Endothelial cell of umbilical vein (primary cell): ENCODE measurements around the gene ADARB2.

Source experiments
- CTCF ChIP-seq, 2 donors: IDR thresholded peaks; 1 replicate in 1 of 2; 2 replicates in 1 of 2; pipeline ENCODE4 v1.5.1; 2011; ENCODE audit warnings: low read length in 2 of 2, mild to moderate bottlenecking in 2 of 2, moderate library complexity in 2 of 2, control low read depth in 1 of 2, inconsistent platforms in 1 of 2, low read depth in 1 of 2; ENCODE audit not compliant: insufficient read depth in 1 of 2; ENCODE audit errors: extremely low read depth in 1 of 2
- EZH2 ChIP-seq: IDR thresholded peaks from 2 replicates; pipeline ENCODE4 v1.6.1; 2012; ENCODE audit warnings: borderline replicate concordance, low read depth, mild to moderate bottlenecking, moderate library complexity, low read length, inconsistent platforms; ENCODE audit not compliant: severe bottlenecking
- FOS ChIP-seq: IDR thresholded peaks from 2 replicates; pipeline ENCODE4 v1.6.1; 2011; ENCODE audit warnings: mild to moderate bottlenecking, low read length, moderate library complexity, borderline replicate concordance; ENCODE audit not compliant: insufficient read depth
- GATA2 ChIP-seq: IDR thresholded peaks from 2 replicates; pipeline ENCODE4 v1.7.0; 2011; ENCODE audit warnings: low read depth, mild to moderate bottlenecking, moderate library complexity, mixed read lengths, low read length; ENCODE audit not compliant: insufficient read length, insufficient read depth
- JUN ChIP-seq: IDR thresholded peaks from 2 replicates; pipeline ENCODE4 v1.6.1; 2011; ENCODE audit warnings: borderline replicate concordance, low read depth; ENCODE audit not compliant: insufficient read length, insufficient read depth
- MAX ChIP-seq: IDR thresholded peaks from 2 replicates; pipeline ENCODE4 v1.6.1; 2011; ENCODE audit not compliant: insufficient read depth, insufficient read length
- MYC ChIP-seq: IDR thresholded peaks from one replicate; pipeline ENCODE4 v1.6.1; 2011; ENCODE audit warnings: mild to moderate bottlenecking, low read depth, low read length
- POLR2A ChIP-seq: IDR thresholded peaks from 2 replicates; pipeline ENCODE4 v1.6.1; 2012; ENCODE audit warnings: low read depth, mild to moderate bottlenecking, control low read depth, low read length
- POLR2AphosphoS5 ChIP-seq: IDR thresholded peaks from 2 replicates; pipeline ENCODE4 v1.6.1; 2012; ENCODE audit warnings: low read depth, mild to moderate bottlenecking, control low read depth, low read length, moderate library complexity; ENCODE audit not compliant: insufficient read depth

GRCh38 chr10:1444826-1445225, 292.5 kb downstream of the ADARB2 start:
- TF ChIP-seq CTCF (IDR thresholded peaks at IDR 0.05; ENCODE audit: extremely low read depth in 1 of 2, insufficient read depth in 1 of 2, low read depth in 1 of 2, low read length in 2 of 2) (no peak), POLR2AphosphoS5 (no peak), POLR2A (no peak), EZH2 (no peak), MAX (no peak), MYC (no peak), JUN (no peak), GATA2 (no peak), FOS (no peak)
